ENCODE data around the gene NLRX1. TPM values are rescaled to one million over a fixed set of nuclear protein-coding genes. Genes with fewer than 3 reads are reported as not detected.
A peak's percentile ranks its signal among the peaks of the same experiment; 100 is the strongest.

Gene NLRX1
- total RNA-seq, 1 experiment from 2014 or later = 7.2 TPM

- no peak for TF ChIP-seq CTCF (IDR thresholded peaks at IDR 0.05; ENCODE audit: insufficient read depth in 1 of 2, low read depth in 1 of 2, low read length in 1 of 2, severe bottlenecking in 1 of 2, unreplicated experiment in 1 of 2)
- POLR2A ChIA-PET = no interaction called here
- no peaks in the 10 kb centered on the region for H3K36me3 Mint-ChIP-seq (ENCODE audit: insufficient read depth, unreplicated experiment)
- no peaks in the 10 kb centered on the region; the same call in 1 of the 2 replicates for H3K27me3 ChIP-seq (replicated peaks; ENCODE audit: control insufficient read depth, insufficient read depth, low read length)
- no peaks in the 10 kb centered on the region for H3K9me3 Mint-ChIP-seq (ENCODE audit: unreplicated experiment)
- no peak for DNase-seq
- no TSS peak for BruUV-seq (replicated peaks)
- H3K9me3 ChIP-seq = no peaks in the 10 kb centered on the region
- intact Hi-C loops (cut with micrococcal nuclease; ENCODE audit: unreplicated experiment) = no loop called here
- peaks cover 5% of the 10 kb centered on the region; the same call in 1 of the 2 replicates for H3K4me1 ChIP-seq
- peaks cover 21% of the 10 kb centered on the region for H3K27me3 Mint-ChIP-seq (ENCODE audit: insufficient read depth, unreplicated experiment)
- H3K27ac Mint-ChIP-seq (ENCODE audit: unreplicated experiment) = no peak overlapping the region
- no peak overlapping the region for H3K4me3 ChIP-seq (ENCODE audit: low read depth, low read length)
- H3K4me3 Mint-ChIP-seq (ENCODE audit: unreplicated experiment) = no peak overlapping the region
- CTCF ChIA-PET = interaction anchor here (1.0 to 1.6 kb wide), 3 partner anchors 9 to 48 kb away, joined by 3 read pairs; partner anchors contain the start of gene C2CD2L
- H3K36me3 ChIP-seq (ENCODE audit: control insufficient read depth, insufficient read depth, low read length) = no peaks in the 10 kb centered on the region
- H3K4me1 Mint-ChIP-seq (ENCODE audit: low read depth, unreplicated experiment) = peaks cover 6% of the 10 kb centered on the region
These were observed 16.5 kb upstream of the NLRX1 start for GRCh38 chr11:119152043-119152442.

- H3K36me3 Mint-ChIP-seq (ENCODE audit: insufficient read depth, unreplicated experiment) = no peaks in the 10 kb centered on the region
- H3K36me3 ChIP-seq (ENCODE audit: control insufficient read depth, insufficient read depth, low read length) = no peaks in the 10 kb centered on the region
- no peak overlapping the region for H3K4me3 Mint-ChIP-seq (ENCODE audit: unreplicated experiment)
- TF ChIP-seq CTCF (IDR thresholded peaks at IDR 0.05; ENCODE audit: insufficient read depth in 1 of 2, low read depth in 1 of 2, low read length in 1 of 2, severe bottlenecking in 1 of 2, unreplicated experiment in 1 of 2) = no peak
- peaks cover 17% of the 10 kb centered on the region for H3K27me3 Mint-ChIP-seq (ENCODE audit: insufficient read depth, unreplicated experiment)
- no peak overlapping the region for H3K4me3 ChIP-seq (ENCODE audit: low read depth, low read length)
- BruUV-seq (replicated peaks) = no TSS peak
- DNase-seq = no peak
- POLR2A ChIA-PET = no interaction called here
- peaks cover 6% of the 10 kb centered on the region for H3K4me1 Mint-ChIP-seq (ENCODE audit: low read depth, unreplicated experiment)
- intact Hi-C loops (cut with micrococcal nuclease; ENCODE audit: unreplicated experiment) = no loop called here
- no peaks in the 10 kb centered on the region; the same call in 1 of the 2 replicates for H3K27me3 ChIP-seq (replicated peaks; ENCODE audit: control insufficient read depth, insufficient read depth, low read length)
- peaks cover 5% of the 10 kb centered on the region; the same call in 1 of the 2 replicates for H3K4me1 ChIP-seq
- H3K27ac Mint-ChIP-seq (ENCODE audit: unreplicated experiment) = no peak overlapping the region
- no peaks in the 10 kb centered on the region for H3K9me3 Mint-ChIP-seq (ENCODE audit: unreplicated experiment)
- no peaks in the 10 kb centered on the region for H3K9me3 ChIP-seq
- CTCF ChIA-PET = interaction anchor here (1.0 to 1.3 kb wide), 2 partner anchors 9 to 31 kb away, joined by 3 read pairs; partner anchors contain the start of gene HINFP
These were observed 15.9 kb upstream of the NLRX1 start for GRCh38 chr11:119152604-119153003.

GRCh38 chr11:119153049-119153818, 15.3 kb upstream of the NLRX1 start:
- Histone ChIP-seq H3K27me3 (replicated peaks; ENCODE audit: control insufficient read depth, insufficient read depth, low read length) (no peaks in the 10 kb centered on the region; the same call in 1 of the 2 replicates), H3K9me3 (no peaks in the 10 kb centered on the region), H3K36me3 (ENCODE audit: control insufficient read depth, insufficient read depth, low read length) (no peaks in the 10 kb centered on the region), H3K4me1 (peaks cover 5% of the 10 kb centered on the region; the same call in 1 of the 2 replicates), H3K4me3 (ENCODE audit: low read depth, low read length) (no peak overlapping the region)
- intact Hi-C loops (cut with micrococcal nuclease; ENCODE audit: unreplicated experiment) = no loop called here
- POLR2A ChIA-PET = no interaction called here
- no TSS peak for BruUV-seq (replicated peaks)
- Mint-ChIP-seq H3K4me3 (ENCODE audit: unreplicated experiment) (no peak overlapping the region), H3K36me3 (ENCODE audit: insufficient read depth, unreplicated experiment) (no peaks in the 10 kb centered on the region), H3K27ac (ENCODE audit: unreplicated experiment) (no peak overlapping the region), H3K27me3 (ENCODE audit: insufficient read depth, unreplicated experiment) (peaks cover 17% of the 10 kb centered on the region), H3K9me3 (ENCODE audit: unreplicated experiment) (no peaks in the 10 kb centered on the region), H3K4me1 (ENCODE audit: low read depth, unreplicated experiment) (peaks cover 6% of the 10 kb centered on the region)
- DNase-seq = peak in 1 of 2 experiments; percentile 31
- CTCF ChIA-PET = interaction anchor here (0.6 to 1.3 kb wide), 4 partner anchors 10 to 57 kb away, joined by 3 read pairs; partner anchors contain the start of gene HINFP
- peak in 1 of 2 experiments; percentile 25 for TF ChIP-seq CTCF (IDR thresholded peaks at IDR 0.05; ENCODE audit: insufficient read depth in 1 of 2, low read depth in 1 of 2, low read length in 1 of 2, severe bottlenecking in 1 of 2, unreplicated experiment in 1 of 2)

Data from Caco-2 (cell line).